SK-N-SH treated with all-trans-retinoic acid at 6 μM for 48 hours (cell line): ENCODE data around the gene ENPP3.

Experiments used
- ARNTL ChIP-seq: fragments of 450-650 bp; formaldehyde crosslinking; IDR thresholded peaks from 2 replicates; pipeline ENCODE4 v1.5.0; 2020; ENCODE audit warnings: low read depth, mild to moderate bottlenecking, moderate library complexity, borderline replicate concordance
- CREB5 ChIP-seq: fragments of 250-450 bp; sonication (Bioruptor Pico); IDR thresholded peaks from 2 replicates; pipeline ENCODE4 v1.5.1; 2020; ENCODE audit warnings: low read depth, mild to moderate bottlenecking, moderate library complexity
- CSDC2 ChIP-seq: fragments of 250-450 bp; sonication (Bioruptor Pico); IDR thresholded peaks from 2 replicates; pipeline ENCODE4 v1.5.0; 2020; ENCODE audit warnings: mild to moderate bottlenecking, moderate library complexity
- PATZ1 ChIP-seq: fragments of 250-450 bp; sonication (Bioruptor Pico); IDR thresholded peaks from 2 replicates; pipeline ENCODE4 v1.8.0; 2020; ENCODE audit warnings: mild to moderate bottlenecking, moderate library complexity, borderline replicate concordance
- TSHZ2 ChIP-seq: fragments of 250-450 bp; sonication (Bioruptor Pico); IDR thresholded peaks from 2 replicates; pipeline ENCODE4 v1.5.0; 2020; ENCODE audit warnings: mild to moderate bottlenecking, moderate library complexity
- ZFP30 ChIP-seq: fragments of 450-650 bp; formaldehyde crosslinking; IDR thresholded peaks from 2 replicates; pipeline ENCODE4 v1.5.0; 2022; ENCODE audit warnings: mild to moderate bottlenecking, moderate library complexity
- ZNF565 ChIP-seq: fragments of 450-650 bp; formaldehyde crosslinking; conservative IDR thresholded peaks from 2 replicates; pipeline ENCODE4 v1.5.0; 2020; ENCODE audit warnings: low read depth, mild to moderate bottlenecking, moderate library complexity
- ZNF70 ChIP-seq: fragments of 450-650 bp; formaldehyde crosslinking; IDR thresholded peaks from 2 replicates; pipeline ENCODE4 v1.5.0; 2020; ENCODE audit warnings: mild to moderate bottlenecking, moderate library complexity

- TF ChIP-seq CREB5 (CRISPR knock-in tag) = no peak
- no peak for TF ChIP-seq CSDC2 (CRISPR knock-in tag)
- no peak for TF ChIP-seq ARNTL
- no peak for TF ChIP-seq TSHZ2 (CRISPR knock-in tag)
- TF ChIP-seq ZNF70 = no peak
- no peak for TF ChIP-seq ZFP30 (CRISPR knock-in tag)
- TF ChIP-seq ZNF565 (CRISPR knock-in tag) = no peak
- TF ChIP-seq PATZ1 (CRISPR knock-in tag) = no peak
These were observed 93.2 kb downstream of the ENPP3 start for GRCh38 chr6:131730264-131730663.
